A549 treated with CORT108297 at 1 μM for 4 hours (cell line): ENCODE results near the gene MGAT1. TPM values are rescaled to one million over a fixed set of nuclear protein-coding genes. Genes with fewer than 3 reads are reported as not detected.

Experiments
- total RNA-seq: library from RNA; stranded (reverse); fragments of 200-300 nt; extraction: Qiagen RNA extraction; gene quantifications from 5 replicates; pipeline ENCODE4 v1.2.3, GENCODE V29; 2022

MGAT1 gene
- 66.0 to 89.5 TPM (median 87.1 TPM) in 5 replicates for total RNA-seq

DNA sequence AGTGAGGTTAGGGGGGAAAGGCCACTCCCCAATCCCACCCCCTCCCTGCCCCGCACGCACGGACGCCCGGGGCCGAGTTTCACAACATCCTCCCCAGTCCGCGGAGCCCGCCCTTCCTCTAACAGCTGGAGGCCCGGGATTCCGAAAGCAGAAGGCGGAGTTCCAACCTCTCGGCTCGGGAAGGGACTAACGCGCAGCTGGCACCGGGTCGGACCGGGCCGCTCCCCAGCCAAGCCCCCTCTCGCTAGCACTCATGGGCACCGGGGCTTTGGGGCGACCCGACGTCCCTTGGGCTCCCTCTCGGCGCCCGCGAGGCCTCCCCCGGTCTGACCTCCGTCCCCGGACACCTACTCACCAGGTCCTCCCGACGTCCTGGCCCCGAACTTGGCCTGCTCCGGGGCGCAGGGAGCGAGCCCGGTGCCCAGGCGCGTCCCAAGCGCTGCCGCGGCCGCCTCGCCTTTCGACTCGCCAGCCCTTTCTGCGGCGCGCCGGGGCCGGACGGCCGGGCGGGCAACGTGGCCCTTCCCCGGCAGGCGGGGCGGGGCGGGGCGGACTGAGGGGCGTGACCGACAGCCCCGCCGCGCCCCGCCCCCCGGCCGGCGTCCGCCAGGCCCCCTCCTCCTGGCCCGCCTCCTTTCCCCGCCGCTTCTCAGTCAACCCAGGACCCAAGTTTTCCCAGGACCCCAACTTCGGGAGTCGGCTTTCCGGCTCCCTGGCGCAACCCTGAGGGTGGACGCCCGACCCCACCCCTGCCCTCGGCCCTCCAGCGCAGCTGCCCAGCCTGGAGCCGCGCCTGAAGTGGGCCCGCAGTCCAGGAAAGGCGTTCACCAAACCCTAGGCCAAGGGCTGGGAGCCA is at the start of gene MGAT1:
Gene MGAT1 (minus strand): TSS at position 482 of the 856 bp plus-strand sequence. CDS start 9,835 bp downstream, outside the sequence.

DNA sequence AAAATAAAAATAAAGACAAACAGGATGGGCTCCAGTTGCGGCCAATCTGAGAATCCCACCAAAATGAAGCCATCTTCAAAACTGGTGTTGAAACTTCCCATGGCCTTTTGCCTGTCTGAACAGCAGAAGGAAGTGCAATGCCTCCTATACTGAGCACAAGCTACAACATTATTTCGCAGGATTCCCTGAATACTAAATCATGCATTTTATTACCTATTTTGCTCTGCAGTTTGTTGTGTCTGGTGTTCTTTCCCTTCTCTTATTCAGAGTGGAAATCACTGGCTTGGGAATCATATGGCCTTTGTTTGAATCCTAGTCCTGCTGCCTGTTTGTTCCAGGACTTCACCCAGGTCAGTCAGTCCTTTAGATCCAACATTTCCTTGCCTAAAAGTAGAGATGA is 62.6 kb downstream of the MGAT1 start, which contains the start of gene OR2Y1:
Gene OR2Y1 (minus strand): TSS at position 101 of the 400 bp plus-strand sequence. CDS start 0 bp downstream, at position 101.

Other genes with a start within 250 kb of the MGAT1 start
- not detected in 5 replicates for gene SCGB3A1, start 211.3 kb downstream of the MGAT1 start, total RNA-seq
- gene FLT4, start 153.2 kb downstream of the MGAT1 start, total RNA-seq, result 3.1 to 4.5 TPM (median 4.2 TPM) in 5 replicates
- gene OR2Y1, start 62.7 kb downstream of the MGAT1 start, total RNA-seq, result not detected in 5 replicates
- gene ZFP62, start 58.5 kb upstream of the MGAT1 start, total RNA-seq, result 8.9 to 11.0 TPM (median 9.7 TPM) in 5 replicates
- gene BTNL8, start 96.4 kb upstream of the MGAT1 start, total RNA-seq, result not detected in 5 replicates
- not detected in 5 replicates for gene BTNL3, start 186.0 kb upstream of the MGAT1 start, total RNA-seq
- 0.73 to 1.3 TPM (median 0.95 TPM) in 5 replicates for gene BTNL9, start 237.5 kb upstream of the MGAT1 start, total RNA-seq